Suprapubic skin (tissue), 4 donors: ENCODE results near the gene GBX2.

Experiments
- CTCF ChIP-seq, 2 donors: fragments of 200-600 bp in 1 of 2; fragments of 450-650 bp in 1 of 2; sonication (generic) in 1 of 2; IDR thresholded peaks; one replicate each; pipeline ENCODE4 v1.5.1; 2016 to 2019; ENCODE audit warnings: antibody characterized with exemption in 2 of 2, mild to moderate bottlenecking in 1 of 2, moderate library complexity in 1 of 2
- EP300 ChIP-seq: sonication (generic); formaldehyde crosslinking; IDR thresholded peaks from one replicate; pipeline ENCODE4 v1.6.1; 2017; ENCODE audit warnings: antibody characterized with exemption
- POLR2A ChIP-seq, 2 donors: fragments of 450-650 bp; IDR thresholded peaks; one replicate each; pipeline ENCODE4 v1.6.1; 2017; ENCODE audit warnings: antibody characterized with exemption in 2 of 2, mild to moderate bottlenecking in 2 of 2, moderate library complexity in 2 of 2
- POLR2AphosphoS5 ChIP-seq, 3 donors: sonication (generic); formaldehyde crosslinking; IDR thresholded peaks; one replicate each; pipeline ENCODE4 v1.6.1; 2017; ENCODE audit warnings: antibody characterized with exemption in 3 of 3

GRCh38 chr2:236161082-236161462, 7.1 kb downstream of the GBX2 start:
- TF ChIP-seq CTCF (IDR thresholded peaks at IDR 0.05) (no peak), POLR2A (IDR thresholded peaks at IDR 0.05) (no peak), POLR2AphosphoS5 (IDR thresholded peaks at IDR 0.05) (no peak), EP300 (no peak)
